Ovary (tissue), 3 donors: ENCODE results near the gene THADA.

ENCODE experiments used
- CTCF ChIP-seq, 3 donors: fragments of 450-650 bp in 2 of 3; fragments of 200-600 bp in 1 of 3; IDR thresholded peaks; one replicate each; pipeline versions ENCODE4 v1.5.1 to v1.8.0; 2016 to 2022; ENCODE audit warnings: antibody characterized with exemption in 3 of 3, mild to moderate bottlenecking in 1 of 3
- EP300 ChIP-seq: sonication (generic); formaldehyde crosslinking; IDR thresholded peaks from one replicate; pipeline ENCODE4 v1.6.1; 2017; ENCODE audit warnings: antibody characterized with exemption
- donor health status: DM: no; HTN: no; CAD: no.

- no peak for TF ChIP-seq CTCF (IDR thresholded peaks at IDR 0.05)
- no peak for TF ChIP-seq EP300
Measured at GRCh38 chr2:43215673-43216255, 380.1 kb downstream of the THADA start.
